ENCODE results near the gene ASTN2. TPM values are rescaled to one million over a fixed set of nuclear protein-coding genes. Genes with fewer than 3 reads are reported as not detected.

Gene ASTN2
- total RNA-seq, 2 experiments from 2014 or later, result 1.7 to 4.2 TPM

DNA sequence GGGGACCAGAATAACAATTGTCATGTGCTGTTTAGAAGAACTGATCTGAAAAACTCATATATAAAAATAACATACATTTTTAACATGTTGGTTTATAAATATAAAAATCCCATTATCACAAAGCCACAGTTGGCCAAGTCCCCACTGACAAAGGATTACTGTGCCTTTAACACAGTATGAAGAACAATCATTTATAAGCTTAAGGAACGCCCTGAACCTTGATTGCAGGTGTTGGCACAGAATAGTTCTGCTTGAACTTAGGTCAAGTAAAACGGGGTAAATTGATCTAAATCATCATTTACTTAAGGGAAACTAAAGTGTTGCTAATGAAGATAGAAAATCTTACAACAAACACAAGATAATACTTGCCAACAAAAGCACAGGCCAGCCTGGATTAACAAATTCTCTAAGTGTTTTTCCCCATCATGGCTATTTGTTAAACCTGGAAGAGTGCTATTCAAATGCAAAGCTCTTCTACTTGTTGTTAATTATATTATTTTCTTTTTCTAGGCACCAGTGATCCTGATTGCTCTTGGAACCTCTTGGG lies 46.1 kb downstream of the ASTN2 start:
- H3K27ac ChIP-seq (ENCODE audit: low read depth, low read length, poor library complexity, severe bottlenecking), result no peak overlapping the region
- H2AFZ ChIP-seq (ENCODE audit: low read length), result no peak overlapping the region
- no peaks in the 10 kb centered on the region for H3K36me3 ChIP-seq (ENCODE audit: insufficient read depth, low read length)
- intact Hi-C loops (cut with micrococcal nuclease; ENCODE audit: unreplicated experiment), result no loop called here
- no TSS peak for BruUV-seq (replicated peaks)
- no peaks in the 10 kb centered on the region for H3K79me2 ChIP-seq (ENCODE audit: insufficient read depth, low read depth, low read length)
- no peaks in the 10 kb centered on the region for H4K20me1 ChIP-seq (ENCODE audit: insufficient read depth, low read length)
- no peak overlapping the region for H3K4me3 ChIP-seq (ENCODE audit: low read depth, low read length, poor library complexity, severe bottlenecking)
- H3K4me2 ChIP-seq (ENCODE audit: low read length), result no peak overlapping the region
- H3K9me2 ChIP-seq (ENCODE audit: insufficient read depth, low read length), result no peaks in the 10 kb centered on the region
- POLR2A ChIA-PET, result no interaction called here
- TF ChIP-seq, protein P1, sequence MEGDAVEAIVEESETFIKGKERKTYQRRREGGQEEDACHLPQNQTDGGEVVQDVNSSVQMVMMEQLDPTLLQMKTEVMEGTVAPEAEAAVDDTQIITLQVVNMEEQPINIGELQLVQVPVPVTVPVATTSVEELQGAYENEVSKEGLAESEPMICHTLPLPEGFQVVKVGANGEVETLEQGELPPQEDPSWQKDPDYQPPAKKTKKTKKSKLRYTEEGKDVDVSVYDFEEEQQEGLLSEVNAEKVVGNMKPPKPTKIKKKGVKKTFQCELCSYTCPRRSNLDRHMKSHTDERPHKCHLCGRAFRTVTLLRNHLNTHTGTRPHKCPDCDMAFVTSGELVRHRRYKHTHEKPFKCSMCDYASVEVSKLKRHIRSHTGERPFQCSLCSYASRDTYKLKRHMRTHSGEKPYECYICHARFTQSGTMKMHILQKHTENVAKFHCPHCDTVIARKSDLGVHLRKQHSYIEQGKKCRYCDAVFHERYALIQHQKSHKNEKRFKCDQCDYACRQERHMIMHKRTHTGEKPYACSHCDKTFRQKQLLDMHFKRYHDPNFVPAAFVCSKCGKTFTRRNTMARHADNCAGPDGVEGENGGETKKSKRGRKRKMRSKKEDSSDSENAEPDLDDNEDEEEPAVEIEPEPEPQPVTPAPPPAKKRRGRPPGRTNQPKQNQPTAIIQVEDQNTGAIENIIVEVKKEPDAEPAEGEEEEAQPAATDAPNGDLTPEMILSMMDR (conservative IDR thresholded peaks at IDR 0.05; ENCODE audit: low read length), result no peak
- no peak for TF ChIP-seq EZH2phosphoT487 (IDR thresholded peaks at IDR 0.05; ENCODE audit: borderline replicate concordance, low read depth, low read length)
- CTCF ChIA-PET (ENCODE audit: unreplicated experiment), result no interaction called here
- no peaks in the 10 kb centered on the region for H3K4me1 ChIP-seq (ENCODE audit: insufficient read depth, low read length, poor library complexity, severe bottlenecking)
- no peaks in the 10 kb centered on the region for H3K9me3 ChIP-seq (ENCODE audit: low read length)
- no peak for DNase-seq (ENCODE audit: low spot score)

DNA sequence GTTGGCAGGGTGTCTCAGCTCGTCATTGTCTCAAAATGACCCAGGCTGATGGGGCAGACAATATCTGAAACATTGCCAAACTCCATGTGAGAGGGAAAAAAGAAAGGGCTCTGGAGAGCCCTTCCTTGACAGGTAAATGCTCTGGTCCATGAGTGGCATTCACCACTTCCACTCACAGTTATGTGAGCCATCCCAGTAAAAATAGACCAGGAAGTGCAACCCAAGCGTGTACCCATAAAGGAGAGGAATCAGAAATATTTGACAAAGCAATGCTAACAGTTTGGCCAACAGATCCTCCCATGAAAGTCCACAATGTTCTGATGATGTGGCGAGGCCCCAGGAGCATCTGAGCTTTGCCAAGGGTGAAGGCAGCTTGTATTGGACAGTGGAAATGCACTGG lies 49.4 kb downstream of the ASTN2 start:
- no TSS peak for BruUV-seq (replicated peaks)
- no peaks in the 10 kb centered on the region for H3K9me2 ChIP-seq (ENCODE audit: insufficient read depth, low read length)
- no peak overlapping the region for H2AFZ ChIP-seq (ENCODE audit: low read length)
- no peak overlapping the region for H3K27ac ChIP-seq (ENCODE audit: low read depth, low read length, poor library complexity, severe bottlenecking)
- no peaks in the 10 kb centered on the region for H3K4me1 ChIP-seq (ENCODE audit: insufficient read depth, low read length, poor library complexity, severe bottlenecking)
- ChIA-PET POLR2A (no interaction called here), CTCF (ENCODE audit: unreplicated experiment) (interaction anchor here (0.6 kb wide), 1 partner anchor 76 kb away, joined by 3 read pairs; no protein-coding TSS in a partner anchor)
- no peak overlapping the region for H3K4me3 ChIP-seq (ENCODE audit: low read depth, low read length, poor library complexity, severe bottlenecking)
- no peak for DNase-seq (ENCODE audit: low spot score)
- H3K36me3 ChIP-seq (ENCODE audit: insufficient read depth, low read length), result no peaks in the 10 kb centered on the region
- no peaks in the 10 kb centered on the region for H4K20me1 ChIP-seq (ENCODE audit: insufficient read depth, low read length)
- no peaks in the 10 kb centered on the region for H3K9me3 ChIP-seq (ENCODE audit: low read length)
- no peaks in the 10 kb centered on the region for H3K79me2 ChIP-seq (ENCODE audit: insufficient read depth, low read depth, low read length)
- no peak overlapping the region for H3K4me2 ChIP-seq (ENCODE audit: low read length)
- TF ChIP-seq, protein P1 (conservative IDR thresholded peaks at IDR 0.05; ENCODE audit: low read length), result no peak
- TF ChIP-seq EZH2phosphoT487 (IDR thresholded peaks at IDR 0.05; ENCODE audit: borderline replicate concordance, low read depth, low read length), result no peak
- intact Hi-C loops (cut with micrococcal nuclease; ENCODE audit: unreplicated experiment), result no loop called here

DNA sequence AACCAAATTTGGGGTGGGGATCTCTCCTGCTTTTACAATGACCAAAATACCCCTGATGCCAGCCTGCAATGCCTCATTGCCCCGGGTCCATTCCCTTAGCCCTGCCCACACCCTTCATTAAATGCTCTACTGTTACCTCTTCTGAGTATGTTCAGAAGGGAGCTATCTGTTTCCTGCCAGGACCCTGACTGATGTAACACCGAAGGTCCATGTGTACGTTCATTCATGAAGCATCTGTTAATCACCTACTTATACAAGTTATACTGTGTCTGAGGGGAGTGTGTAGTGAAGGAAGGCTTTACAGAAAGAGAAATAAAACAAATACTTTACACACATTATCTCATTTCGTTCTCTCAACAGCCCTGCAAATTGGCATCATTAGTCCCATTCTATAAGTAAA lies 51.9 kb downstream of the ASTN2 start:
- BruUV-seq (replicated peaks), result no TSS peak
- intact Hi-C loops (cut with micrococcal nuclease; ENCODE audit: unreplicated experiment), result no loop called here
- DNase-seq (ENCODE audit: low spot score), result no peak
- Histone ChIP-seq H2AFZ (ENCODE audit: low read length) (no peak overlapping the region), H3K4me2 (ENCODE audit: low read length) (no peak overlapping the region), H3K27ac (ENCODE audit: low read depth, low read length, poor library complexity, severe bottlenecking) (no peak overlapping the region), H3K4me1 (ENCODE audit: insufficient read depth, low read length, poor library complexity, severe bottlenecking) (no peaks in the 10 kb centered on the region), H4K20me1 (ENCODE audit: insufficient read depth, low read length) (no peaks in the 10 kb centered on the region), H3K79me2 (ENCODE audit: insufficient read depth, low read depth, low read length) (no peaks in the 10 kb centered on the region), H3K9me2 (ENCODE audit: insufficient read depth, low read length) (no peaks in the 10 kb centered on the region), H3K9me3 (ENCODE audit: low read length) (no peaks in the 10 kb centered on the region), H3K4me3 (ENCODE audit: low read depth, low read length, poor library complexity, severe bottlenecking) (no peak overlapping the region), H3K36me3 (ENCODE audit: insufficient read depth, low read length) (no peaks in the 10 kb centered on the region)
- ChIA-PET POLR2A (no interaction called here), CTCF (ENCODE audit: unreplicated experiment) (no interaction called here)
- no peak for TF ChIP-seq EZH2phosphoT487 (IDR thresholded peaks at IDR 0.05; ENCODE audit: borderline replicate concordance, low read depth, low read length)
- TF ChIP-seq, protein P1 (conservative IDR thresholded peaks at IDR 0.05; ENCODE audit: low read length), result no peak
